Type B pancreatic cell (in vitro differentiated cells): ENCODE results near the gene KIF18B. TPM values are rescaled to one million over a fixed set of nuclear protein-coding genes. Genes with fewer than 3 reads are reported as not detected.
A peak's percentile ranks its signal among the peaks of the same experiment; 100 is the strongest.
"Not testable (repeated sequence)": the region's sequence is repeated elsewhere in the genome, so short reads cannot be mapped to it uniquely, and the experiment has no call there.

Experiments used
- DNase-seq: peaks from one replicate; pipeline ENCODE4 v3.0.0; 2021; ENCODE audit warnings: mixed read lengths; ENCODE audit not compliant: unreplicated experiment; ENCODE audit errors: extremely low spot score
- H3K27ac Mint-ChIP-seq: 2 replicates; pipeline ENCODE4 v1.8.0; 2021; ENCODE audit warnings: mild to moderate bottlenecking, mixed read lengths
- H3K27me3 Mint-ChIP-seq: 2 replicates; pipeline ENCODE4 v1.8.0; 2021; ENCODE audit warnings: mixed read lengths
- H3K36me3 Mint-ChIP-seq: 2 replicates; pipeline ENCODE4 v1.8.0; 2021; ENCODE audit warnings: mixed read lengths
- H3K4me1 Mint-ChIP-seq: one replicate; pipeline ENCODE4 v1.8.0; 2021; ENCODE audit warnings: mixed read lengths; ENCODE audit not compliant: unreplicated experiment
- H3K4me3 Mint-ChIP-seq: 2 replicates; pipeline ENCODE4 v1.8.0; 2021; ENCODE audit warnings: mild to moderate bottlenecking, mixed read lengths
- H3K9me3 Mint-ChIP-seq: 2 replicates; pipeline ENCODE4 v1.8.0; 2021; ENCODE audit warnings: mixed read lengths
- CTCF ChIP-seq: fragments of 200-600 bp; sonication (generic); conservative IDR thresholded peaks from 2 replicates; pipeline ENCODE4 v1.5.0; 2021; ENCODE audit warnings: antibody characterized with exemption, mild to moderate bottlenecking
- total RNA-seq: library from RNA; stranded (reverse); gene quantifications from 2 replicates; pipeline ENCODE4 v1.2.1, GENCODE V29; 2021; ENCODE audit warnings: low replicate concordance

KIF18B gene
- total RNA-seq, 1 donor from 2014 or later: 49.3 TPM

- H3K9me3 Mint-ChIP-seq: no peaks in the 10 kb centered on the region
- TF ChIP-seq CTCF: no peak
- H3K27me3 Mint-ChIP-seq: peaks cover 14% of the 10 kb centered on the region
- DNase-seq: no peak
- peaks cover 8% of the 10 kb centered on the region for H3K36me3 Mint-ChIP-seq
- H3K4me3 Mint-ChIP-seq: peak overlapping the region; percentile 97
- peaks cover 12% of the 10 kb centered on the region for H3K4me1 Mint-ChIP-seq
- H3K27ac Mint-ChIP-seq: peak overlapping the region; percentile 81
Observed at GRCh38 chr17:44948315-44948795, 782 bp upstream of the KIF18B start.

GRCh38 chr17:44945652-44946051 is 1.9 kb downstream of the KIF18B start:
- H3K4me1 Mint-ChIP-seq: peaks cover 17% of the 10 kb centered on the region
- H3K36me3 Mint-ChIP-seq, DNase-seq, H3K9me3 Mint-ChIP-seq, H3K27ac Mint-ChIP-seq, H3K27me3 Mint-ChIP-seq: not testable (repeated sequence)
- H3K4me3 Mint-ChIP-seq: peak overlapping the region; percentile 97

DNA sequence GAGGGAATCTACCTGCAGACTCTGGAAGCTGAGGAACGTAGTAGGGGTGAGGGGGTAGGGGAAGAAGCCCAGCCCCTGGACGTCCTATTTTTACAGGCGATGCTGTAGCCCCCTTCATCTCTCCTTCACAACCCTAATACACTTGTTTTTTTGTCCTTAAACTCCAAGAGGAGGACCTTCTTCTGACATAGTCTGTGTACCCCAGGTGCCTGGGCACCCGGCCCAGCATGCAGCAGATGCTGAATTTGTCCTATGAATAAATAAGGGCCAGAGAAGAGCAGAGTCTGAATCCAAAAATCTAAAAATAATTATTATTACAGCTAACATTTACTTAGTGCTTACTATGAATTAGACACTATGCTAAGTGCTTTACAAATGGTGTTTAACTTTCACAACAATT is 5.1 kb downstream of the KIF18B start:
- Mint-ChIP-seq H3K4me1 (peaks cover 11% of the 10 kb centered on the region), H3K27ac (no peak overlapping the region), H3K36me3 (peaks cover 23% of the 10 kb centered on the region), H3K9me3 (no peaks in the 10 kb centered on the region), H3K4me3 (no peak overlapping the region), H3K27me3 (no peaks in the 10 kb centered on the region)
- no peak for DNase-seq
- TF ChIP-seq CTCF: no peak

GRCh38 chr17:44941712-44942331 is 5.8 kb downstream of the KIF18B start:
- Mint-ChIP-seq H3K4me3 (peak overlapping the region; percentile 65), H3K36me3 (peaks cover 29% of the 10 kb centered on the region), H3K27ac (peak overlapping the region; percentile 16), H3K4me1 (peaks cover 11% of the 10 kb centered on the region), H3K9me3 (no peaks in the 10 kb centered on the region), H3K27me3 (no peaks in the 10 kb centered on the region)
- DNase-seq: no peak
- no peak for TF ChIP-seq CTCF

GRCh38 chr17:44940768-44941167 is 6.8 kb downstream of the KIF18B start:
- Mint-ChIP-seq H3K27ac (no peak overlapping the region), H3K36me3 (peaks cover 24% of the 10 kb centered on the region), H3K27me3 (no peaks in the 10 kb centered on the region), H3K4me1 (peaks cover 6% of the 10 kb centered on the region), H3K4me3 (no peak overlapping the region), H3K9me3 (no peaks in the 10 kb centered on the region)
- no peak for TF ChIP-seq CTCF
- no peak for DNase-seq

GRCh38 chr17:44940317-44940716 is 7.3 kb downstream of the KIF18B start:
- Mint-ChIP-seq H3K4me1 (peaks cover 6% of the 10 kb centered on the region), H3K27me3 (no peaks in the 10 kb centered on the region), H3K36me3 (peaks cover 24% of the 10 kb centered on the region), H3K4me3 (no peak overlapping the region), H3K9me3 (no peaks in the 10 kb centered on the region), H3K27ac (no peak overlapping the region)
- TF ChIP-seq CTCF: no peak
- DNase-seq: no peak
